Measurements from ENCODE around the gene SUSD4.
A peak's percentile ranks its signal among the peaks of the same experiment; 100 is the strongest.
"Not testable (repeated sequence)": the region's sequence is repeated elsewhere in the genome, so short reads cannot be mapped to it uniquely, and the experiment has no call there.

Gene SUSD4

GRCh38 chr1:223363856-223364684, at the start of gene SUSD4:
SUSD4 (minus strand) TSS chr1:223364176; CDS start chr1:223363425, 751 bp downstream.
- peak; percentile 43 for DNase-seq (ENCODE audit: low read depth)

- no peak for DNase-seq (ENCODE audit: low read depth)
Measured at GRCh38 chr1:223413216-223413615, 49.2 kb upstream of the SUSD4 start.

GRCh38 chr1:223411710-223412109, 47.7 kb upstream of the SUSD4 start:
- no peak for DNase-seq (ENCODE audit: low read depth)

GRCh38 chr1:223411309-223411708, 47.3 kb upstream of the SUSD4 start:
- DNase-seq (ENCODE audit: low read depth) = no peak

- no peak for DNase-seq (ENCODE audit: low read depth)
Measured at GRCh38 chr1:223410036-223410435, 46.1 kb upstream of the SUSD4 start.

GRCh38 chr1:223405507-223405906, 41.5 kb upstream of the SUSD4 start:
- no peak for DNase-seq (ENCODE audit: low read depth)

- no peak for DNase-seq (ENCODE audit: low read depth)
Measured at GRCh38 chr1:223403184-223403815, 39.3 kb upstream of the SUSD4 start.

- no peak for DNase-seq (ENCODE audit: low read depth)
Measured at GRCh38 chr1:223402790-223403142, 38.8 kb upstream of the SUSD4 start.

- no peak for DNase-seq (ENCODE audit: low read depth)
Measured at GRCh38 chr1:223401873-223402789, 38.2 kb upstream of the SUSD4 start.

GRCh38 chr1:223399393-223399792, 35.4 kb upstream of the SUSD4 start:
- not testable (repeated sequence) for DNase-seq (ENCODE audit: low read depth)

GRCh38 chr1:223394706-223395105, 30.7 kb upstream of the SUSD4 start:
- no peak for DNase-seq (ENCODE audit: low read depth)

GRCh38 chr1:223394242-223394641, 30.3 kb upstream of the SUSD4 start:
- DNase-seq (ENCODE audit: low read depth) = no peak

- DNase-seq (ENCODE audit: low read depth) = no peak
Measured at GRCh38 chr1:223393275-223394214, 29.6 kb upstream of the SUSD4 start, which contains the start of gene CCDC185. CCDC185 (plus strand) TSS chr1:223393415; CDS start chr1:223393476, 61 bp downstream.

- DNase-seq (ENCODE audit: low read depth) = no peak
Measured at GRCh38 chr1:223390618-223391017, 26.6 kb upstream of the SUSD4 start.

GRCh38 chr1:223386013-223386412, 22.0 kb upstream of the SUSD4 start:
- no peak for DNase-seq (ENCODE audit: low read depth)

GRCh38 chr1:223378754-223379153, 14.8 kb upstream of the SUSD4 start:
- no peak for DNase-seq (ENCODE audit: low read depth)

- no peak for DNase-seq (ENCODE audit: low read depth)
Measured at GRCh38 chr1:223374064-223374610, 10.2 kb upstream of the SUSD4 start.

- DNase-seq (ENCODE audit: low read depth) = no peak
Measured at GRCh38 chr1:223364685-223365382, 858 bp upstream of the SUSD4 start.

GRCh38 chr1:223363057-223363855, 720 bp downstream of the SUSD4 start:
- no peak for DNase-seq (ENCODE audit: low read depth)

All from activated T-helper 1 cell treated with Interleukin-2 at 50 U/mL for 16 hours (primary cell).